ENCODE results near the gene VSIG10L.

Gene VSIG10L

GRCh38 chr19:51338563-51339312 is 3.2 kb downstream of the VSIG10L start:
- DNase-seq (ENCODE audit: low read depth in 2 of 2) = peak; percentile 81

- no peak for DNase-seq (ENCODE audit: low read depth in 2 of 2)
Measured at GRCh38 chr19:51337861-51338562, 3.9 kb downstream of the VSIG10L start.

GRCh38 chr19:51337141-51337860 is 4.6 kb downstream of the VSIG10L start:
- DNase-seq (ENCODE audit: low read depth in 2 of 2) = no peak

GRCh38 chr19:51333836-51334460 is 8.0 kb downstream of the VSIG10L start:
- DNase-seq (ENCODE audit: low read depth in 2 of 2) = no peak

- DNase-seq (ENCODE audit: low read depth in 2 of 2) = no peak
Measured at GRCh38 chr19:51331716-51332115, 10.2 kb downstream of the VSIG10L start.

GRCh38 chr19:51331193-51331592 is 10.7 kb downstream of the VSIG10L start:
- no peak for DNase-seq (ENCODE audit: low read depth in 2 of 2)

- no peak for DNase-seq (ENCODE audit: low read depth in 2 of 2)
Measured at GRCh38 chr19:51330366-51330765, 11.6 kb downstream of the VSIG10L start.

- DNase-seq (ENCODE audit: low read depth in 2 of 2) = no peak
Measured at GRCh38 chr19:51329411-51329810, 12.5 kb downstream of the VSIG10L start.

- DNase-seq (ENCODE audit: low read depth in 2 of 2) = peak; percentile 43 to 56
Measured at GRCh38 chr19:51327066-51328001, 14.6 kb downstream of the VSIG10L start.

GRCh38 chr19:51326216-51327065 is 15.5 kb downstream of the VSIG10L start:
- no peak for DNase-seq (ENCODE audit: low read depth in 2 of 2)

GRCh38 chr19:51325161-51325976 is 16.6 kb downstream of the VSIG10L start:
- no peak for DNase-seq (ENCODE audit: low read depth in 2 of 2)

- DNase-seq (ENCODE audit: low read depth in 2 of 2) = no peak
Measured at GRCh38 chr19:51324167-51324481, 17.8 kb downstream of the VSIG10L start.

GRCh38 chr19:51323481-51324166 is 18.3 kb downstream of the VSIG10L start:
- no peak for DNase-seq (ENCODE audit: low read depth in 2 of 2)

- DNase-seq (ENCODE audit: low read depth in 2 of 2) = no peak
Measured at GRCh38 chr19:51321799-51322198, 20.1 kb downstream of the VSIG10L start.

- DNase-seq (ENCODE audit: low read depth in 2 of 2) = no peak
Measured at GRCh38 chr19:51320280-51320657, 21.7 kb downstream of the VSIG10L start.

GRCh38 chr19:51319649-51320279 is 22.2 kb downstream of the VSIG10L start:
- DNase-seq (ENCODE audit: low read depth in 2 of 2) = no peak

- no peak for DNase-seq (ENCODE audit: low read depth in 2 of 2)
Measured at GRCh38 chr19:51318687-51319648, 23.0 kb downstream of the VSIG10L start.

Measured in stimulated activated CD8-positive, alpha-beta memory T cell treated with anti-CD3 and anti-CD28 coated beads, Interleukin-15, amount 100 ng/mL, for 48 hours (primary cell).